NB4 (cell line): ENCODE results near the gene SPATA31D4.

Source experiments
- DNase-seq: peaks from one replicate; pipeline ENCODE4 v3.0.0; 2010; ENCODE audit warnings: low read depth
- H3K4me3 ChIP-seq: one replicate; pipeline ENCODE4 v1.5.1; 2011; ENCODE audit warnings: mild to moderate bottlenecking, low read depth, low read length, moderate library complexity
- MYC ChIP-seq: IDR thresholded peaks from 2 replicates; pipeline ENCODE4 v1.6.1; 2011; ENCODE audit warnings: low read depth, low read length
- POLR2A ChIP-seq: IDR thresholded peaks from 2 replicates; pipeline ENCODE4 v1.6.1; 2011; ENCODE audit warnings: mild to moderate bottlenecking; ENCODE audit not compliant: insufficient read length; ENCODE audit errors: extremely low read depth
- TF ChIP-seq, protein P1 (sequence below): IDR thresholded peaks from one replicate; pipeline ENCODE4 v1.5.1; 2012; ENCODE audit warnings: low read depth, low read length
- TF ChIP-seq, protein P2 (sequence below): IDR thresholded peaks from 2 replicates; pipeline ENCODE4 v1.6.1; 2011; ENCODE audit warnings: low read depth, low read length

The SPATA31D4 gene

DNA sequence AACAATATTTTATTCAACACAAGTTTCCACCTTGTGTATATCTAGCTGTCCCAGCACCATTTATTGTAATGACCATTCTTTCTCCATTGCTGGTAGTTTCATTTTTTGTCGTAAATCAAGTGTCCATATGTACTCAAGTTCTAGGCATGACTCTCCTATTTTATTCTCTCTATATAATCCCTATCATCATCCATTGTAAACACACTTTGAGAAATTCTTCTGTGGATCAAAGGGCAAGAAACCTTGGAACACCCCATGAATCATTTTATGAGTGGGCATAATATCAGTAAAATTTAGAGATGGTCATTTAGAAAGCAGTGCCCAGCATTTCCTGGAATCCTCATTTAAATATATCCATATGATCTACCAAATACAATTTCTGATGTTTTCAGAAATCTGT lies 35.8 kb upstream of the SPATA31D4 start:
- no peak for TF ChIP-seq POLR2A
- TF ChIP-seq, protein P1, sequence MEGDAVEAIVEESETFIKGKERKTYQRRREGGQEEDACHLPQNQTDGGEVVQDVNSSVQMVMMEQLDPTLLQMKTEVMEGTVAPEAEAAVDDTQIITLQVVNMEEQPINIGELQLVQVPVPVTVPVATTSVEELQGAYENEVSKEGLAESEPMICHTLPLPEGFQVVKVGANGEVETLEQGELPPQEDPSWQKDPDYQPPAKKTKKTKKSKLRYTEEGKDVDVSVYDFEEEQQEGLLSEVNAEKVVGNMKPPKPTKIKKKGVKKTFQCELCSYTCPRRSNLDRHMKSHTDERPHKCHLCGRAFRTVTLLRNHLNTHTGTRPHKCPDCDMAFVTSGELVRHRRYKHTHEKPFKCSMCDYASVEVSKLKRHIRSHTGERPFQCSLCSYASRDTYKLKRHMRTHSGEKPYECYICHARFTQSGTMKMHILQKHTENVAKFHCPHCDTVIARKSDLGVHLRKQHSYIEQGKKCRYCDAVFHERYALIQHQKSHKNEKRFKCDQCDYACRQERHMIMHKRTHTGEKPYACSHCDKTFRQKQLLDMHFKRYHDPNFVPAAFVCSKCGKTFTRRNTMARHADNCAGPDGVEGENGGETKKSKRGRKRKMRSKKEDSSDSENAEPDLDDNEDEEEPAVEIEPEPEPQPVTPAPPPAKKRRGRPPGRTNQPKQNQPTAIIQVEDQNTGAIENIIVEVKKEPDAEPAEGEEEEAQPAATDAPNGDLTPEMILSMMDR: no peak
- no peak for TF ChIP-seq MYC
- TF ChIP-seq, protein P2, sequence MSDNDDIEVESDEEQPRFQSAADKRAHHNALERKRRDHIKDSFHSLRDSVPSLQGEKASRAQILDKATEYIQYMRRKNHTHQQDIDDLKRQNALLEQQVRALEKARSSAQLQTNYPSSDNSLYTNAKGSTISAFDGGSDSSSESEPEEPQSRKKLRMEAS: no peak
- no peak overlapping the region for H3K4me3 ChIP-seq
- DNase-seq: no peak

DNA sequence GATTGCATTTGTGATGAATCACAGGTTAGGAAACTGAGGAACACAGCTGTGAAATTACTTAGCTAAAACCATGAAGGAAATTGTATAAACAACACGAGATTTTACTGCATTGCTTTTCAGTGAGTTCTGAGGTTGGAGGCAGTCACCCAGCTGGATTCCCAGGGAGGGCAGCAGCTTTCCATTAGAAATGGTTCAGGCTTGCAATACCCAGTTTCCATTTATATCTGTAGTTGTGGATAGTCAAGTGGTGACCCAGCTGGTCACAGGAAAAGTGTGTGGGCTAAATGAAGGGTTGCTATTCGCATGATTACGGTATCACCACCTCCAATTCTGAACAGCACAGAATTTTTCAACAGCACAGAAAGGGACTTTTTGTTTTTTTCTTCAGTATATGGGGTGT lies 34.3 kb upstream of the SPATA31D4 start:
- TF ChIP-seq POLR2A (no peak), MYC (no peak)
- TF ChIP-seq, protein P2: no peak
- TF ChIP-seq, protein P1: no peak

DNA sequence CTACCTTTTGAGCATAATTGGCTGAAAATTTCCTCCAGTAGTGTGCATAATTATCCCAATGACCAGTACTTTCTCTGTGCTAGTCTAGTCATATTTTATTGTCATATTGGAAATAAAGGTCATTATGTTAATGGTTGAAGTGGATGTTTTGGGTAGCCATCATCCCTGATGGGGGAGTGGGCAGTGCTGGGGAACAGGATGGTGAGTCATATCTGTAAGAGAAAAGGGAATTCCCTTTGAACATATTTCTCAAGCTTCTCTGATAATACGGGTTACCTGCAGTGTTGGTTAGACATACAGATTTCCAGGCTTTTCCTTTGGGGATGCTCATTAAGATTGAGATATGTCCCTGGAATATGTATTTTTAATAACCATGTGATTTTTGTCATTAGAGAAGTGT lies 33.3 kb upstream of the SPATA31D4 start:
- H3K4me3 ChIP-seq: no peak overlapping the region
- TF ChIP-seq, protein P2: no peak
- TF ChIP-seq MYC (no peak), POLR2A (no peak)
- TF ChIP-seq, protein P1: no peak
- DNase-seq: no peak

More for the DNA sequence above, 34.3 kb upstream of the SPATA31D4 start:
- no peak for DNase-seq
- no peak overlapping the region for H3K4me3 ChIP-seq

DNA sequence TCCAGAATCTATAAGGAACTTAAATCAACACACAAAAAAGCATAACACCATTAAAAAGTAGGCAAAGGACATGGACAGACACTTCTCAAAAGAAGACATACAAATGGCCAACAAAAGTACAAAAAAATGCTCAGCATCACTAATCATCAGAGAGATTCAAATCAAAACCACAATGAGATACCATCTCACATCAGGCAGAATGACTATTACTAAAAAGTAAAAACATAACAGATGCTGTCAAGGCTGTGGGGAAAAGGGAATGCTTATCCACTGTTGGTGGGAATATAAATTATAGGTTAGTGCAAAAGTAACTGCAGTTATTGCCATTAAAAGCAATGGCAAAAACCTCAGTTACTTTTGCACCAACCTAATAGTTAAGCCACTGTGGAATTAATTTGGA lies 32.2 kb upstream of the SPATA31D4 start:
- no peak for DNase-seq
- TF ChIP-seq POLR2A (no peak), MYC (no peak)
- TF ChIP-seq, protein P2: no peak
- no peak overlapping the region for H3K4me3 ChIP-seq

DNA sequence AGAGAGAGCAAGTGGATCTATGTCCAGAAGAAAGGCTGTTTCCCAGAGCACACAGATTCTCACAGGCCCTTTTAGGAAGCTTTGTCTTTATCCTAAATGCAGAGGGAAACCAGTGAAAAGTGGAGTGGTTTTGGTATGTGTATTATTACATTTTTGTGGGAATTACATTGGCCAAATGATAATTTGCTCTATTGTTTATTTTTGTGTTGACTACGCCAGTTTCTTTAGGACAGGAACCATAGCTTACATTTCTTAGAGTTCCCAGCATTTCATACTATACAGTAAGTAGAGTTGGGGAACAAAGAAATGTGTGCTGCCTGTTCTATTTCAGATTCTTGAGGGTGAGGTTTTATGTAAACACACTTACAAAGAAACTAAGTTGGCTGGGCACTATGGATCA lies 29.4 kb upstream of the SPATA31D4 start:
- H3K4me3 ChIP-seq: no peak overlapping the region
- TF ChIP-seq POLR2A: no peak
- TF ChIP-seq, protein P1: no peak
- no peak for TF ChIP-seq MYC
- TF ChIP-seq, protein P2: no peak
- no peak for DNase-seq

DNA sequence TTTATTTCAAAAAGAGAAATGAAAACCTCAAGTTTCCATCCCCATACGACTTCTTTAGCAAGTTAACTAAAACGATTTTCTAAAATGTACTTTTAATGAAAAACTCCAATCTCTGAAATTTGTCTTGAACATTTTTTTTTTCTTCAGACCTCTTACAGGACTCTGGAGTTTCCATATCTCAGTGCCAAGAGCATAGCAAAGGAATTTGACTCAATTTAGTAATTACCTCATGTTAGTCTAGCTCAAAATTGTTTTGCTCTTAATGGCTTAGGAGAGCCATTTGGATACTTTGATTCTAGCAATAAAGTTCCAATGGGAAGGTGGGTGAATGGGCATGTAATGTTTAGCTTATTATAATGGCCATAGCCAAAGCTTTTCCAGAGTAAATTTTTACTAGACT lies 26.0 kb upstream of the SPATA31D4 start:
- no peak for TF ChIP-seq MYC
- no peak for TF ChIP-seq POLR2A
- TF ChIP-seq, protein P2: no peak
- TF ChIP-seq, protein P1: no peak
- DNase-seq: no peak
- no peak overlapping the region for H3K4me3 ChIP-seq
